GM21367 (cell line): Measurements from ENCODE around the gene RBAK.
"Not testable (repeated sequence)": the region's sequence is repeated elsewhere in the genome, so short reads cannot be mapped to it uniquely, and the experiment has no call there.

Experiments
- ATAC-seq: cut with Tn5 transposase; IDR thresholded peaks from one replicate; pipeline ENCODE4 v1.9.1; 2021; ENCODE audit not compliant: unreplicated experiment

Gene RBAK

DNA sequence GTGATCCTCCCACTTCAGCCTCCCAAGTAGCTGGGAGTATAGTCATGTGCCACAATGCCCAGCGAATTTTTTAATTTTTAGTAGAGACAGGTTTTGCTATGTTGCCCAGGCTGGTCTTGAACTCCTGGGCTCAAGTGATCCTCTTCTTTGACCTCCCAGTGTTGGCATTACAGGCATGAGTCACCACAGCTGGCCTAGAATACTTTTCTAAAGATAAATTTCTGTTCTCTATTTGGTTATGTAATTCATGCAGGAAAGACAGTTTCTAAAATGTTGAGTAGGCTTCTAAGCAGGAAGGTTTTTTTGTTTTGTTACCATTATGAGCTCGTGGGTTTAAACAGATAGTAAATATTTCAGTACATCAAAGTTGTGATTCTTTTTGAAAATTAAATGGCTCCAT, 5.0 kb downstream of the RBAK start:
- ATAC-seq = no peak

- not testable (repeated sequence) for ATAC-seq
Measured at GRCh38 chr7:5051731-5052130, 6.1 kb downstream of the RBAK start.

DNA sequence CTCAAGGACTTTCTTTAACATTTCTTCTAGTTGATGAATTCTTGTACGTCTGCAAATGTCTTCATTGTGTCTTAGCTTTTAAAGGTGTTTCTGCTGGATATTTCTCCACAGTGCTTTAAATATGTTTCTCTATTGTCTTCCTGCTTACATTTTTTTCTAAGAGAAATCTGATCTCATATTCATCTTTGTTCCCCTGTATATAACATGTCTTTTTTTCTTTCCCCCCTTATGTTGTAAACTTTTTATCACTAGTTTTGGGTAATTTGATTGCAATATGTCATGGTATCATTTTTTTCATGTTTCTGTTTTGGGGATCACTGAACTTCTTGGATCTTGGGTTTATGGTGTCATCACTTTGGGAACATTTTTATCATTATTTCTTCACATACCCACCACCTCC, 7.5 kb downstream of the RBAK start:
- no peak for ATAC-seq

GRCh38 chr7:5063698-5064097, 18.0 kb downstream of the RBAK start:
- no peak for ATAC-seq

DNA sequence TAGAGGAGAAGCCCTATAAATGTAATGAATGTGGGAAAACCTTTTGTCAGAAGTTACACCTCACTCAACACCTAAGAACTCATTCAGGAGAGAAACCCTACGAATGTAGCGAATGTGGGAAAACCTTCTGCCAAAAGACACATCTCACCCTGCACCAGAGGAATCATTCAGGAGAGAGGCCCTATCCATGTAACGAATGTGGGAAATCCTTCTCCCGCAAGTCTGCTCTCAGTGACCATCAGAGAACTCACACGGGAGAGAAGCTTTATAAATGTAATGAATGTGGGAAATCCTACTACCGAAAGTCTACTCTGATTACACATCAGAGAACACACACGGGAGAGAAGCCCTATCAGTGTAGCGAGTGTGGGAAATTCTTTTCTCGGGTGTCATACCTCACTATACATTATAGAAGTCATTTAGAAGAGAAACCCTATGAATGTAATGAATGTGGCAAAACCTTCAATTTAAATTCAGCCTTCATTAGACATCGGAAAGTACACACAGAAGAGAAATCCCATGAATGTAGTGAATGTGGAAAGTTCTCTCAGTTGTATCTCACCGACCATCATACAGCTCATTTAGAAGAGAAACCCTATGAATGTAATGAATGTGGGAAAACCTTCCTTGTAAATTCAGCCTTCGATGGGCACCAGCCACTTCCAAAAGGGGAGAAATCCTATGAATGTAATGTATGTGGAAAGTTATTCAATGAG, 18.9 kb downstream of the RBAK start:
- no peak for ATAC-seq

GRCh38 chr7:5065107-5065407, 19.4 kb downstream of the RBAK start:
- no peak for ATAC-seq

DNA sequence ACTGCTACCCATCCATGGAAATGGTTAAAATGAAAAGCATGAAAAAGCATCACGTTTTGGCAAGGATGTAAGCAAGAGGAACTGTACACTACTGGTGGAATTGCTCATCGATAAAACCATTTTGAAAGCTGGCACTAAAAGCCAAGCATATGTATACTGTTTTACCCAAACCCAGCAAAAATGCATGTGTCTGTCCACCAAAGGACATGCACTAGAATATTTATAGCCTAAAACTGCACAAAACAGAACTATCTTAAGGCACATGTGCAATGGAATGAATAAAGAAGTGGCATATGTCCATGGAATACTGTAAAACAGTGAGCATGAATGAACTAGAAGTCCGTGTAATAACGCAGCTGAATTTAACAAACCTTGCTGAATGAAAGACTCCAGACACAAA, 22.9 kb downstream of the RBAK start:
- no peak for ATAC-seq

DNA sequence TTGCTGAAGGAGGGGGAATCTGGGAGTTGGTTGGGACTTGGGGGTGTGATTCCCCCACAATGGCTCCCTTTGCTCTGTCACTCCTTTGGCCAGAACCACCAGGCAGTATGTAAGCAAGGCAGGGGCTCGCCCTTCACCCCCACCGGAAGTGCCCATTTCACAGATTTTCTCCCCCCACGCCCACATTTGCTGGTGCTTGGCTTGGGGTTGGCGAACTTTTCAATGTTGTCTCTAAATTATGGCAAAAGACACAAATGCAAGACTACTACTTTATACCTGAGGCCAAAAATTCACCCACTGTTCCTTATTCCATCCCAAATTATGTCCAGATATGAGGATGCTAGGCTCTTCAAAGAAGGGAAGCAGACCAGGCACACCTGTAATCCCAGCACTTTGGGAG, 24.5 kb downstream of the RBAK start:
- no peak for ATAC-seq

GRCh38 chr7:5075187-5075586, 29.5 kb downstream of the RBAK start:
- not testable (repeated sequence) for ATAC-seq

GRCh38 chr7:5077740-5078139, 32.1 kb downstream of the RBAK start:
- ATAC-seq = no peak

DNA sequence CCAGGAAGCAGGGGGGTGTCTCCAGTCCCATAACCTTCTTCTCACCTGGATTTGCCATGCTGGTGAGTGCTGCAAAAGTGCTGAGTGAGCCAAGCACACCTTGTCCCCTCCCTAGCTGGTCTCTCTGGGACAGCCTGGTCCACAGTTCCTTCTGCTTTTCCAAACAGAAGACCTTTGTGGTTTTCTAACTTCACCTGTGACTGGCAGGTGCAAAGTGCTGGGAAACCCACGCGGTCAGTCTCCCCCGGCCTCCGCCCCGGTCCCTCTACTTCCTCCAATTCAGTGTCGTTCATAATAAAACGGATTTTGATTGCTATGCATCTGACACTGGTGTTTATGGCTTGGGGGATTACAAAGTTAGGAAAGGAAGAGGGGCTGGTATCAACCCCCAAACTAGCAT, 37.1 kb downstream of the RBAK start:
- ATAC-seq = no peak

- no peak for ATAC-seq
Measured at GRCh38 chr7:5083311-5083711, 37.7 kb downstream of the RBAK start.

DNA sequence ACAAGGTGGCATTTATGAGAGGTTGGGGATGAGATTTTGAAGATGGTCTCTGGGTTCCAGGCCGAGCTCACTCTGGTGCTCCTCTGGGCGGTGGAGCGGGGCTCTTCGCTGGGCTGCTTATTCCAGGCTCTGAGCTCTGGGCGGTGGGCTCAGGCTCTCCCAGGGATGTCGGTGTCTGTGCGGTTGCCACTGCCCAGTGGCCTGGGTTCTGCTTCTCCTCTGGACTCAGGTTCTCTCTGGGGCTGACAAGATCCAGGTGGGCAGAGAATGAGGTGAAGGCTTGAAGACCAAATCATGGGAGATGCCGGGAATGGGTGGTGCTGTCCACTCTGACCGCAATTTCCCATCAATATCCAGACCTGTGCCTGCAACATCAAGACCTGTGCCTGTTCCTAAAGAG, 40.6 kb downstream of the RBAK start:
- no peak for ATAC-seq

DNA sequence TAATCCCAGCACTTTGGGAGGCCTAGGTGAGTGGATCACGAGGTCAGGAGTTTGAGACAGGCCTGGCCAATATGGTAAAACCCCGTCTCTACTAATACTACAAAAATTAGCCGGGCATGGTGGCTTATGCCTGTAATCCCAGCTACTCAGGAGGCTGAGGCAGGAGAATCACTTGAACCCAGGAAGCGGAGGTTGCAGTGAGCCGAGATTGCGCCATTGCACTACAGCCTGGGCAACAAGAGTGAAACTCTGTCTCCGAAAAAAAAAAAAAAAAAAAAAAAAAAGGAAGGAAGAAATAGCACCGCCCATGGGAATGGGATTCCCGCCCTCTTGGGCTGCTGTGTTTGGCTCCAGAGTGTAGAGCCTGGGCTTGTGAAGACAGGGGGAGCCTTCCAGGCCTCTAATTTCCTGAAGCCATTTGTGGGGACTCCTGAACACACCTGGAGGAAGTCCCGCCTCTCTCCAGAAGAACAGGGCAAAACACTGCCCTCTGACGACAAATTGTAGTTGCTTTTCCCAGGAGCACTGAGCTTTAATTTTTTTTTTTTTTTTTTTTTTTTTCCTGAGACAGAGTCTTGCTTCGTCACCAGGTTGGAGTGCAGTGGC, 42.7 kb downstream of the RBAK start:
- ATAC-seq = not testable (repeated sequence)

DNA sequence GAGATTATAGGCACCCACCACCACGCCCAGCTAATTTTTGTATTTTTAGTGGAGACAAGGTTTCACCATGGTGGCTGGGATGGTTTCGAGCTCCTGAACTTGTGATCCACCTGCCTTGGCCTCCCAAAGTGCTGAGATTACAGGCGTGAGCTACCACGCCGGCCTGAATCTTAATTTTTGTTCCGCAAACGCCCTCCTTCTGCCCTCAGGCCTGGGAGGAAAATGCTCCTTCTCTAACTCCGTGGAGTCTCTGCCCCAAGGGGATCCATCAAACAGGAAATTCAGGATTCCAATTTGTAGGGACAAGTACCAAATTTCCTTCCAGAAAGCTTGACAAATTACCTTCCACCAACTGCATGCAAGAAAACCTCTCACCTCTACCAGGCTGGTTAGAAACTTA, 43.2 kb downstream of the RBAK start:
- ATAC-seq = no peak

- no peak for ATAC-seq
Measured at GRCh38 chr7:5093948-5094347, 48.3 kb downstream of the RBAK start.

GRCh38 chr7:5094641-5095040, 49.0 kb downstream of the RBAK start:
- ATAC-seq = no peak

GRCh38 chr7:5116359-5116758, 70.7 kb downstream of the RBAK start:
- ATAC-seq = no peak

GRCh38 chr7:5117095-5117970, 71.7 kb downstream of the RBAK start:
- no peak for ATAC-seq
